Germinal center (tissue), 1 donor: ENCODE results near the gene GABRG3.

Source experiments
- DNase-seq: peaks from one replicate; pipeline ENCODE4 v3.0.0; 2012; ENCODE audit warnings: mixed read lengths, low spot score

The GABRG3 gene

GRCh38 chr15:27422997-27423396 lies 452.0 kb downstream of the GABRG3 start:
- DNase-seq = no peak

- no peak for DNase-seq
Observed at GRCh38 chr15:27426805-27427204, 455.8 kb downstream of the GABRG3 start.

- DNase-seq = no peak
Observed at GRCh38 chr15:27427276-27427675, 456.3 kb downstream of the GABRG3 start.

GRCh38 chr15:27428151-27428550 lies 457.2 kb downstream of the GABRG3 start:
- DNase-seq = no peak

- DNase-seq = no peak
Observed at GRCh38 chr15:27429577-27429976, 458.6 kb downstream of the GABRG3 start.

GRCh38 chr15:27433604-27434003 lies 462.6 kb downstream of the GABRG3 start:
- DNase-seq = no peak

GRCh38 chr15:27438403-27439375 lies 467.7 kb downstream of the GABRG3 start:
- no peak for DNase-seq

- no peak for DNase-seq
Observed at GRCh38 chr15:27441120-27441519, 470.1 kb downstream of the GABRG3 start.

- DNase-seq = no peak
Observed at GRCh38 chr15:27448234-27448633, 477.3 kb downstream of the GABRG3 start.

- DNase-seq = no peak
Observed at GRCh38 chr15:27448986-27449385, 478.0 kb downstream of the GABRG3 start.

- DNase-seq = no peak
Observed at GRCh38 chr15:27449941-27450340, 479.0 kb downstream of the GABRG3 start.

GRCh38 chr15:27454281-27455075 lies 483.5 kb downstream of the GABRG3 start:
- no peak for DNase-seq

GRCh38 chr15:27456807-27457206 lies 485.8 kb downstream of the GABRG3 start:
- DNase-seq = no peak

GRCh38 chr15:27457766-27458165 lies 486.8 kb downstream of the GABRG3 start:
- no peak for DNase-seq

- DNase-seq = no peak
Observed at GRCh38 chr15:27458345-27459084, 487.5 kb downstream of the GABRG3 start.

- DNase-seq = no peak
Observed at GRCh38 chr15:27459836-27460235, 488.9 kb downstream of the GABRG3 start.

- DNase-seq = no peak
Observed at GRCh38 chr15:27461181-27461580, 490.2 kb downstream of the GABRG3 start.

- DNase-seq = no peak
Observed at GRCh38 chr15:27463525-27464088, 492.6 kb downstream of the GABRG3 start.

- no peak for DNase-seq
Observed at GRCh38 chr15:27464941-27465612, 494.1 kb downstream of the GABRG3 start.

- DNase-seq = no peak
Observed at GRCh38 chr15:27466758-27467157, 495.8 kb downstream of the GABRG3 start.

GRCh38 chr15:27468151-27468591 lies 497.2 kb downstream of the GABRG3 start:
- DNase-seq = no peak
